MM.1S (cell line): ENCODE data around the gene MMP10.

Experiments
- CTCF ChIP-seq: fragments of 300-600 bp; sonication (generic); IDR thresholded peaks from 2 replicates; pipeline ENCODE4 v1.5.1; 2016; ENCODE audit warnings: antibody characterized with exemption, low read length, mixed read lengths
- EZH2 ChIP-seq: fragments of 300-600 bp; sonication (generic); optimal IDR thresholded peaks from 2 replicates; pipeline ENCODE3; 2017; ENCODE audit warnings: low read depth, mild to moderate bottlenecking, antibody characterized with exemption, low read length, mixed read lengths
- EZH2phosphoT487 ChIP-seq: fragments of 300-600 bp; sonication (generic); IDR thresholded peaks from 2 replicates; pipeline ENCODE4 v1.6.1; 2018; ENCODE audit warnings: antibody characterized with exemption, low read length

- TF ChIP-seq CTCF = no peak
- no peak for TF ChIP-seq EZH2
- TF ChIP-seq EZH2phosphoT487 = no peak
Observed at GRCh38 chr11:102812188-102812587, 31.8 kb upstream of the MMP10 start.
